DMS153 (cell line): ENCODE results near the gene FAM43B.

Experiments
- DNase-seq: peaks from one replicate; lab custom pipeline; 2025; lab: John Stamatoyannopoulos, UW

The FAM43B gene

DNA sequence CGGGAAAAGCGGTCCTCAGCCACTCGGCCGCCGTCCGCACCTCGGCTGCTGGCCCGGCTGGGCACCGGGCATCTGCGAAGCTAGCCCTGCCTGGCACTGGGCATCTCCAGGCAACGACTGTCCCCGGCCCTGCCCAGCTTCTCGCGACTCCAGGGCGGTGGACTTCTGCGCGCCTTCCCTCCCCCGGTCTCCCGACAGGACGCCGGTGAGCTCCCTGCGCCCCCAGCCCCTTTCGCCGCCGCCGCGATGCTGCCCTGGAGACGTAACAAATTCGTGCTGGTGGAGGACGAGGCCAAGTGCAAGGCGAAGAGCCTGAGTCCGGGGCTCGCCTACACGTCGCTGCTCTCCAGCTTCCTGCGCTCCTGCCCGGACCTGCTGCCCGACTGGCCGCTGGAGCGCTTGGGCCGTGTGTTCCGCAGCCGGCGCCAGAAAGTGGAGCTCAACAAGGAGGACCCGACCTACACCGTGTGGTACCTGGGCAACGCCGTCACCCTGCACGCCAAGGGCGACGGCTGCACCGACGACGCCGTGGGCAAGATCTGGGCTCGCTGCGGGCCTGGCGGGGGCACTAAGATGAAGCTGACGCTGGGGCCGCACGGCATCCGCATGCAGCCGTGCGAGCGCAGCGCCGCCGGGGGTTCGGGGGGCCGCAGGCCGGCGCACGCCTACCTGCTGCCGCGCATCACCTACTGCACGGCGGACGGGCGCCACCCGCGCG is 514 bp downstream of the FAM43B start:
- DNase-seq, result no peak

DNA sequence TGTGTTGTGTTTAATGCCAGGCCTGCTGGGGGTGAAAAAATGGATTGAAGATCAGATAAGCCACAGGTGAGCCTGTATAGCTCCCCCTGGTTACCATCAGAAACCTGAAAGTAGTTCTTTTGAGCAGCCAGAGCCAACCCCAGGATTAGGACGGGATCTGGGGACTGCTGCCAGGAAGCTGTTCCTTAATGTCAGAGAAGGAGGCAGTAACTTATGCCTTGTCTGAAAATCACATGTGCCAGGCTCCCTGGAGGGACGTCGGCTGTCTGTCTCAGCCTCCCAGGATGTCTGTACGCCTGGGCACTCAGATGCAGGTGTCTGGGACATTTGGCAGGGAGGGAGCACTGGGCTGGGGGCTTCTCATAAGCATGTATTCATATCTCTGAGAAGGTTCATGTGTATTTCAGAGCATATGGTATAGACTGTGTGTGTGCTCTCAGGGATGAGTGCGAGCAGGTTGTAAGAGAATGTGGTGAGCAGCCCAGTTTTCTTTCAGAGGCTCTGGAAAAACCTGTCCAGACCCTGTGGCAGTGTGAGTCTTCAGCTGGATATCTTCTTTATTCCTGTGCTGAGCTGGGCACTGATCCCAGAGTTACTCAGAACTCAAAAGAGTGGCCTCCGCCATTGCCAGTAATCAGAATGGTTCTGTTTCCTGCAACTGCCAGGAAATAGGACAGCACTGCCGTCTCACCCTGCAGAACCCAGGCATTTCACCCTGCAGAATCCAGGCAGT is 2.8 kb downstream of the FAM43B start:
- no peak for DNase-seq

DNA sequence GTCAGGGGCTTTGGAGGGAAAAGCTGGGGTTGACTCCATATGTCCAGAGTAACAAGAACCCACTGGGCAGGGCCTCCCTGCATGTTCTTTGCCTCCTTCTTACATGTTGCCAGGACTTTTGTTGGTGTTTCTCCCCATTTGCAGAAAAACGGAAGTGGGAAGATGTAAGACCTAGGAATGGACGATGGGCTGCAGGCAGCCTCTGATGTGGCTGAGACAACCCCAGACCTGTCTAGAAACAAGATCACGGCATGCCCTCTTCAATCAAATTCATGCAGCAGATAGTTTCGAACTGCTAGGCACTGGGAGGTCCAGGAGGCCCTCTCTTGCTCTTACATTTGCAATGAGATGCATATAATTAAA is 3.4 kb downstream of the FAM43B start:
- DNase-seq, result no peak

- no peak for DNase-seq
These were observed 5.8 kb downstream of the FAM43B start for GRCh38 chr1:20558191-20558590.

DNA sequence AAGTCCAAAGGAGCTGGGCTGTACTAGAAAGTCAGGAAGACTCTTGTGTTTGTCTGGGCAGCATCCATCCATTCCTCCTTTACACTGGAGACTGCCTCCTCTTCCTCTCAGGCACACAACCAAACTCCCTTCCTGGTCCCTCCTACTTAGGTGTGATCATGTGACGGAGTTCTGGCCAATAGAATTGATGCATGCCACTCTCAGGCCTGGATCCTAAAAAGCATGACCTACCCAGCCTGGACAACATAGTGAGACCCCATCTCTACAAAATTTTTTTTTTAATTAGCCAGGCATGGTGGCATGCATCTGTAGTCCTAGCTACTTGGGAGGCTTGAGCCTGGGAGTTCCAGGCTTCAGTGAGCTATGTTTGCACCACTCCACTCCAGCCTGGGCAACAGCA is 8.6 kb downstream of the FAM43B start:
- no peak for DNase-seq

DNA sequence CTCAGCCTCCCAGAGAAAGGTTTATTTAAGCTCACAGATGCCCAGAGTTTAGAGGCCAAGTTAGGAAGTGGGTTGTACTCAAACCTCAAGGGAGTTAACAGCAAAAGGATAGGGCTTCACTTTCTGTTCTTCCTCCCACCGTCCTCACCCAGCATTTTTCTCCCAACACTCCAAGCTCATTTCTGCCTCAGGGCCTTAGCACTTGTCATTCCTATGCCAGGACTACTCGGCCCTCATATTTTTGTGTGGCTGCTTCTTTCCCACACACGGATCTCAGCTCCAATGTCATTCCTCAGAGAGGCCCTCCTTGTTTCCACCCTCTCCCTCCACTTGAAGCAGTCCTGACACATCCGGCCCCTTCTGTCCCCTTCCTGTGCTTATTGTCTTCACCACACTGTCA is 12.9 kb downstream of the FAM43B start:
- no peak for DNase-seq

GRCh38 chr1:20569523-20570098 is 17.2 kb downstream of the FAM43B start:
- DNase-seq, result no peak

- no peak for DNase-seq
These were observed 19.1 kb downstream of the FAM43B start for GRCh38 chr1:20571427-20571826.

DNA sequence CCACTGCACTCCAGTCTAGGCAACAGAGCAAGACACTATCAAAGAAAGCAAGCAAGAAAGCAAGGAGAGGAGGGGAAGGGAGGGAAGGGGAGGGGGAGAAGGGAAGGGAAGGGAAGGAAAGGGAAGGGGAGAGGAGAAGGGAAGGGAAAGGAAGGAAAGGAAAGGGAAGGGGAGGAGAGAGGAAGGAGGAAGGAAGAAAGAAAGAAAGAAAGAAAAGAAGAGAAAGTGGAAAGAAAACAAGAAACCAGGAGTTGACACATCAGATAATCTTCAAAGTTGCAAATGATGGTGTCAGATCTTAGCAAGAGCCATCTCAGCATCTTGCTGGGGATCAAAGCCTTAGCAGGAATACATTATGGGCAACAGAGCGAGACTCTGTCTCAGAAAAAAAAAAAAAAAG is 21.6 kb downstream of the FAM43B start:
- DNase-seq, result no peak

DNA sequence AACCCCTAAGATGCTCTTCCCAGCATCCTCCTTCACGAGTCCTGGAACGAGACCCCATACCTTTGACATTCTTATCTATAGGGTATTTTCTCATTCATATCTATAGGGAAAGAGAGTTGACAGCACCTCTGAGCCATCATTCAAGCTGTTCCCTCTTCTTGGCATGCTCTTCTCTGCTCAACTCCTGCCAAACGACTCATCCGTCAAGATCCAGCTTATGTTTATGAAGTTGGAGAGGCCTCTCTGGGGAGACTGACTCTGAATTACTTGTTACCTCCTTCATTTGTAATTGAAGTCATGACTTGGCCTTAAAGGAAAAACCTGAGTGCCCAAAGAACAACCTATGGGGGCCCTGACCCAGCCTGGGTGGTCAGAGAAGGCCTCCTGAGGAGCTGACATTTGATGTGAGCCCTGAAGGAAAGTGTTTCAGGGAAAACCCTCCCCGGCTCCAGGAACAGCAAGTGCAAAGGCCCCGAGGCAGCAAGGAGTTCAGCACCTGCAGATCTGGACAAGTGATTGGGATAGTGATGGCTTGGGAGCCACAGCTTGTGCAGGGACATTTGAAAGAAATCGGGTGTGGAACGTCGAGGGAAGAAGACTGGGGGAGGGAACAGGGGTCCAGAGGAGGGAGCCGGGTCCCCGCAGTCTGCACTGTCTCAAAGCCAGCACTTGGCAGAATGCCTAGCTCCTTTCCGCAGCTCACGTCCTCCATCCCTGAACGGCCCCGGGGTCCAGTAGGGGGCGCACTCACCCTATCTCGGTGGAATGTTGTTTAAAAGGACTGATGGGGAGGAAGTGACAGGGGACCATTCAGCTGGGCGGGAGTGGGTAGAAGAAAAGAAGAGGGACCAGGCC is 22.5 kb downstream of the FAM43B start:
- no peak for DNase-seq

DNA sequence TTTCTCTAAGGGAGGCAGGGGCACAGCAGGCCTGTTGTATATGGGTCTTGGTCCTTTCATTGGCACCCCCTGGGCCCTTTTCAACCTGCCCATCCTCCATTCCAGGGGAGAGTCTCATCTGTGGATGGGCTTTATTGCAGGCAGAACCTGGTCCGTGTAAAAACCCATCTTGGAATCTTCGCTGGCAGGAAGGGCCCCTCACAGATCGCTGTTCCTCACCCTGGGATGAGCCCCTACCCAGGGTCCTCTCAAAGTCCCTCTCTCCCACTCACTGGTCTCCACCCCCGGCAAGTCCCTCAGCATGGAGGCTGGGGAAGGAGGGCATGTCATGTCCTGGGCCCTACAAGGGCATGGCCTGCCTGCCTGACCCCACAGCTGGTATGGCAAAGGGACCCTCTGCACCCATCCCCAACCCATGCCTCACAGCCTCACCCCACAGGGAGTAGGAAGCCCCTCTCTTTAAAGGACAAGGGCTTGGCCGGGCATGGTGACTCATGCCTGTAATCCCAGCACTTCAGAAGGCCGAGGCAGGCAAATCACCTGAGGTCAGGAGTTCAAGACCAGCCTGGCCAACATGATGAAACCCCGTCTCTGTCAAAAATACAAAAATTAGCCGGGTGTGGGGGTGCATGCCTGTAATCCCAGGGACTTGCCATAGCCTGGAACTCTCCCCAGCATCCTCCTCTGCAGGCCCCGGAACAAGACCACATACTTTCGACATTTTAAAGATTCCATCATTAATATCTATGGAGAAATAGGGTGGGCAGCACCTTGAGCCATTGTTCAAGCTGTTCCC is 23.4 kb downstream of the FAM43B start:
- DNase-seq, result no peak

DNA sequence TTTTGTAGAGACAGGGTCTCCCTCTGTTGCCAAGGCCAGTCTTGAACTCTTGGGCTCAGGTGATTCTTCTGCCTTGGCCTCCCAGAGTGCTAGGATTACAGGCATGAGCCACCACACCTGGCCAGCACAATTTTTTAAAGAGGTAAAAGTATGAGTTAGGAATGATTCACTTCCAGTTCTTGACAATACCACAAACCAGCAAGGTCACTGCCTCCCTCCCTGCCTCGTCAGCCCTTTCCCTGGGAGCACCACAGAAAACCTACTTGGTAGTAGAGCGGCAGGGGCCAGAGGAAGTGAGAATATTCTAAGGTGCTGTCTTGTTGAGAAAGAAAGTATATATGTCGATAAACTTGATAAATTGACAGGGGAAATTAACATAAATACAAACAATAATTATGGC is 25.7 kb downstream of the FAM43B start:
- no peak for DNase-seq

GRCh38 chr1:20578721-20579395 is 26.5 kb downstream of the FAM43B start:
- DNase-seq, result no peak

DNA sequence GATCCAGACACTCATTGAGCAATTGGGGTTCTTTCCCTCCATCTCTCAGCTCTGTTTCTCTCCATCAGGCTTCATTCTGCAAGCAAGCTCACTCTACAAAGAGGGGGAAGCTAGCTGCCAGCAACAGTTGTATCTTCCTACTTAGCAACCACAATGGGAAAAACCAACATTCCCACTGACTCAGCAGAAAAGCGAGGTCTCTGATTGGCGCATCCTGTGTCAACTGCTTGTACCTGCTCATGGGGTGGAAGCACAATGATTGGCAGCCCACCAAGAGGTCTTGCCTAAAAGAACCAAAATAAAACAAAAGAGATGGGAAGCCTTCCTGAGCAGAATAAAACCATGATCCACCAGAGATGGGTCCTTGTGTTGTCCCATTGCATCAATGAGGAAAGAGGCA is 32.5 kb downstream of the FAM43B start:
- DNase-seq, result peak; percentile 27

DNA sequence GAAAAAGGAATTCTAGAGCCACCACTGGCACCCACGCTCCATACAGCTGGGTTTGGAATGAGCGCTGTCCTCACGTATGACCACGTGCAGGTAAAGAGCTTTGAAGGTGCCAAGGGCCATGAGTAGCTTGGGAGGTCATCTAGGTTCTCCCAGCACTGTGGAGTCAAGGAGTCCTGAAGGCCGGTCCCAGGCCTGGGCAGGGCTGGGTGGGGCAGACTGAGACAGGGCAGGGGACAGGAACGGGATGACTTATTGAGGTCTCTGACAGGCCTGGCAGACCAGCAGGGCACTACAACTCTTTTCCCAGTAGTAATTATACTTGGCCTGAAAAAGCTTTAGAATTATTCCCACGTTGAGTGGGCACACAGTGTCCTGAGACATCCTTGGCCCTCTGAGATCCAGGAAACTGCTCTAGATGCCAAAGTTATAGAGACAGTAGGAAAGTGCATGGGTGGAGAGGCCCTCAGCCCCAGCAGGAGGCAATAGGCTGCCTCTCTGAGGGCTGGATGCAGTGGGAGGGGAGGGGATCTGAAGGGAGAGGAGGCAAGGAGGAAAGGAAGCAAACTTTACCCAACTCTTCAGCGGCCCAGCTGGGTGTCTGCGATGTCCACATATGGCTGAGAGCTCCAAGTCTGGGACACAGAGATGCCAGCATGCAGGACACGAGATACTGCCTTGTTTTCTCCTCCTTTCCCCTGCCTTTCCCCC is 34.7 kb downstream of the FAM43B start:
- no peak for DNase-seq

GRCh38 chr1:20587661-20588053 is 35.3 kb downstream of the FAM43B start:
- DNase-seq, result no peak

GRCh38 chr1:20588634-20589225 is 36.4 kb downstream of the FAM43B start, which contains the start of gene CDA:
Gene CDA (plus strand): TSS chr1:20589097. CDS start chr1:20589130, 33 bp downstream.
- DNase-seq, result no peak

DNA sequence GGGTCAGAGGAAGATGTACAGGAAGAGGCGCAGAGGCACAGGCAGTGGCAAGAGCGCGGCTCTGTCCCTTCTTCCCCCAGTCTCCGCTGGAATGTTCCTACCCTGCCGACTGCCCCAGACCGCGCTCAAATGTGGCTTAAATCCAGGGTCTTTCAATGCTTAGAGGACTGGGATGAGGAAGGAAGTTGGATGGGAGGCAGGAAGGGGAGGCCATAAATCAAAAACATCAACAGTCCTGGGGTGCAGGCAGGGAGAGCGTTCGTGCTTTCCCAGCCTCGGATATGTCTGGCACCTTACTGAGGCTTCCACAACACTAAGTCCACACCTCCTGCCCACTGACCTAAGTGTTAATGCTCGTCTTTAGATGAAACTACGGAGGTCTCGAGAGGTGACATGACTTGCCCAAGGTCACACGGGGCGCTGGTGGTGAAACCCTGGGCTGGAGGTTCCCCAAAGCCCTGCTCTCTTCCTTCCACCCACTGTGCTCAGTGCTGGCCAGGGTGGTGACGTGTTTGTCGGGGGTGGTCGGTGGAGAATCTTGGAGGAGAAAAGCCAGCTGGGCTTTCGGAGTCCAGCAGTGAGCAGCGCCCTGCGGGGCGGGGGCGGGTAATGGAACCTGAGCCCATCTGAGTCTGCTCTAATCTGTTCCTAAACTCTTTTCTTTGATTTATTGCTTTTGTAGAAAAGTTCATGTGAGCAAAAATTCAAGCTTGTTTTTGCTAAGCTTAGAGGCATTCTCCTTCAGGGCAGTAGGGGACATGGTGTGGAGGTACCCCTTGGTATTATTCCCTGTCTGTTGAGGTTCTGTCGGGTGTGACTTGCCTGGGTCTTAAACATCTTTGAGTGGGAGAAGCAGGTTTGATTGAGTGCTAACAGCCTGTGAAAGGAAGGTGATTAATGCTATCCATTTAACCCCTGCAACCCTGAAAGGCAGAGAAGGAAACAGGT is 37.2 kb downstream of the FAM43B start:
- DNase-seq, result no peak

DNA sequence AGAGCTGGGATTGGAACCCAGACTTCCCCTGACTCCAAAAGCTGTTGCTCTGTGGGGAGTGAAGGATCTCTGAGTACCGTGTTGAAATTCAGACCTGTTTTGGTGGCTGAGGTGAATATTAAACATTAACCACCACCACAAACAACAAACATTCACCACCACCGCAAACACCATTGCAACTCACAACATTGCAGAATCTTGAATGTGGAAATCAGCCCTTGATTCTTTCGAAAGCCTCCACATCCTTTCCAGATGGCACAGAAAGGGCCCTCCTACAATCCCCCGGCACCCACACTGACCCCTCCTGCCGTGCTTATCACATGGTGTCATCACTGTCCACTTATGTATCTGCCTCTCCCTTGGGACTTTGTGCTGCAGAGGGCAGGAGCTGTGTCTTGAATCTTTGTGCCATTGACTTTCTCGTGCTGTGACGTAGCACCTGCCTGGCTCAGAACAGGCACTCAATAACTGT is 38.0 kb downstream of the FAM43B start:
- DNase-seq, result no peak
